Hepatocyte (in vitro differentiated cells): ENCODE measurements around the gene TBCEL. TPM values are rescaled to one million over a fixed set of nuclear protein-coding genes. Genes with fewer than 3 reads are reported as not detected.
"Not testable (repeated sequence)": the region's sequence is repeated elsewhere in the genome, so short reads cannot be mapped to it uniquely, and the experiment has no call there.

Source experiments
- DNase-seq: peaks from one replicate; pipeline ENCODE4 v3.0.0-alpha.2; 2016; ENCODE audit warnings: low spot score
- H2AFZ ChIP-seq: fragments of 200-600 bp; sonication (generic); 2 replicates; pipeline ENCODE4 v1.6.0; 2016; ENCODE audit warnings: antibody characterized with exemption, mild to moderate bottlenecking
- H3K27ac ChIP-seq: fragments of 200-600 bp; sonication (generic); 2 replicates; pipeline ENCODE4 v1.5.1; 2016; ENCODE audit warnings: mild to moderate bottlenecking
- H3K27me3 ChIP-seq: fragments of 200-600 bp; sonication (generic); 2 replicates; pipeline ENCODE4 v1.6.1; 2016
- H3K36me3 ChIP-seq: fragments of 200-600 bp; sonication (generic); replicated peaks from 2 replicates; pipeline ENCODE4 v1.5.1; 2016; ENCODE audit warnings: low read depth; ENCODE audit not compliant: insufficient read depth
- H3K4me1 ChIP-seq: fragments of 200-600 bp; sonication (generic); 2 replicates; pipeline ENCODE4 v1.5.1; 2016; ENCODE audit warnings: mild to moderate bottlenecking, moderate library complexity; ENCODE audit not compliant: insufficient read depth
- H3K4me2 ChIP-seq: fragments of 200-600 bp; sonication (generic); 2 replicates; pipeline ENCODE4 v1.6.0; 2016
- H3K4me3 ChIP-seq: fragments of 200-600 bp; sonication (generic); 2 replicates; pipeline ENCODE4 v1.5.1; 2016; ENCODE audit warnings: mild to moderate bottlenecking
- H3K79me2 ChIP-seq: fragments of 200-600 bp; sonication (generic); 2 replicates; pipeline ENCODE4 v1.6.0; 2017; ENCODE audit warnings: mild to moderate bottlenecking
- H3K9me2 ChIP-seq: fragments of 200-600 bp; sonication (generic); replicated peaks from 2 replicates; pipeline ENCODE4 v1.6.0; 2017; ENCODE audit warnings: mild to moderate bottlenecking; ENCODE audit not compliant: insufficient read depth
- H3K9me3 ChIP-seq: fragments of 200-600 bp; sonication (generic); 2 replicates; pipeline ENCODE4 v1.5.1; 2016; ENCODE audit warnings: low read depth, mild to moderate bottlenecking
- H4K20me1 ChIP-seq: fragments of 200-600 bp; sonication (generic); 2 replicates; pipeline ENCODE4 v1.6.0; 2016; ENCODE audit warnings: mild to moderate bottlenecking; ENCODE audit not compliant: insufficient read depth, poor library complexity, severe bottlenecking
- CTCF ChIP-seq: fragments of 200-600 bp; sonication (generic); IDR thresholded peaks from 2 replicates; pipeline ENCODE4 v1.5.1; 2016; ENCODE audit warnings: antibody characterized with exemption, mild to moderate bottlenecking; ENCODE audit not compliant: poor library complexity
- EZH2 ChIP-seq: fragments of 200-600 bp; sonication (generic); IDR thresholded peaks from 2 replicates; pipeline ENCODE4 v1.6.1; 2016; ENCODE audit warnings: antibody characterized with exemption, mild to moderate bottlenecking, borderline replicate concordance
- EZH2phosphoT487 ChIP-seq: fragments of 200-600 bp; sonication (generic); IDR thresholded peaks from one replicate; pipeline ENCODE4 v1.6.1; 2018; ENCODE audit warnings: antibody characterized with exemption, mild to moderate bottlenecking, low read depth, moderate library complexity; ENCODE audit not compliant: unreplicated experiment, severe bottlenecking
- WGBS: methylation state at CpG from one replicate; pipeline ENCODE4 v1.1.6; 2016; ENCODE audit warnings: low lambda C conversion rate; ENCODE audit errors: missing lambda C conversion rate; 5-methylcytosine and 5-hydroxymethylcytosine counted together
- polyA plus RNA-seq: library from polyadenylated mRNA; unstranded; fragments of >200 nt; fragmentation: Nextera tagmentation; extraction: Ambion mirVana; gene quantifications from 2 replicates; pipeline ENCODE4 v1.2.1, GENCODE V29; 2016
- total RNA-seq: library from RNA; depleted of rRNA; stranded (reverse); fragments of >200 nt; gene quantifications from 2 replicates; pipeline ENCODE4 v1.2.3, GENCODE V29; 2014

TBCEL gene
- total and polyA plus RNA-seq, 2 experiments from 2014 or later = 7.2 to 19.3 TPM

GRCh38 chr11:121029813-121030445 lies 6.0 kb downstream of the TBCEL start:
- Histone ChIP-seq H3K9me2 (no peaks in the 10 kb centered on the region), H3K36me3 (no peaks in the 10 kb centered on the region), H4K20me1 (peaks cover 5% of the 10 kb centered on the region), H3K9me3 (no peaks in the 10 kb centered on the region), H2AFZ (no peak overlapping the region), H3K27ac (no peak overlapping the region), H3K4me1 (peaks cover 10% of the 10 kb centered on the region), H3K27me3 (no peaks in the 10 kb centered on the region), H3K4me2 (no peak overlapping the region), H3K79me2 (peaks cover 76% of the 10 kb centered on the region), H3K4me3 (no peak overlapping the region)
- TF ChIP-seq EZH2phosphoT487 = no peak
- TF ChIP-seq EZH2 = no peak
- no peak for TF ChIP-seq CTCF
- WGBS = 83% methylated on average over 3 of the region's 3 CpGs
- no peak for DNase-seq

DNA sequence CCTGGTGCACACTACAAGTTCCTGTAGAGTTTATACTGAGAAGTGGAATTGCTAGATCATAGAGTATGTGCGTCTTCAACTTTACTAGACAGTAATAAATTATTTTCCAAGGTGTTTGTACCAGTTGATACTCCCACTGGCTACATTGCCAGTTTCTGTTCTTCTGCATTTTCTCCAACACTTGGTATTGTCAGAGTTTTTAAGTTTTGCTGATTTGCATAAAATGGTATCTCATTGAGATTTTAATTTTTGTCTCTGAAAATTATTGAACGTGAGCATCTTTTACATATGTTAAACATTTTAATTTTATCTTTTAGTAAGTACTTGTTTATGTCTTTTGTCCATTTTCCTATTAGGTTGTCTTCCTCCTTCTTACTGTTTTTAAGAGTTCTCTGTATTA lies 7.3 kb downstream of the TBCEL start:
- H4K20me1 ChIP-seq = peaks cover 5% of the 10 kb centered on the region
- no peak overlapping the region for H3K4me3 ChIP-seq
- TF ChIP-seq CTCF = no peak
- TF ChIP-seq EZH2 = no peak
- TF ChIP-seq EZH2phosphoT487 = no peak
- H2AFZ ChIP-seq = no peak overlapping the region
- 95% methylated on average over 2 of the region's 2 CpGs for WGBS
- H3K27me3 ChIP-seq = no peaks in the 10 kb centered on the region
- H3K9me3 ChIP-seq = no peaks in the 10 kb centered on the region
- no peak for DNase-seq
- no peaks in the 10 kb centered on the region for H3K36me3 ChIP-seq
- no peak overlapping the region for H3K27ac ChIP-seq
- H3K4me1 ChIP-seq = no peaks in the 10 kb centered on the region
- no peaks in the 10 kb centered on the region for H3K9me2 ChIP-seq
- no peak overlapping the region for H3K4me2 ChIP-seq
- H3K79me2 ChIP-seq = peaks cover 74% of the 10 kb centered on the region

DNA sequence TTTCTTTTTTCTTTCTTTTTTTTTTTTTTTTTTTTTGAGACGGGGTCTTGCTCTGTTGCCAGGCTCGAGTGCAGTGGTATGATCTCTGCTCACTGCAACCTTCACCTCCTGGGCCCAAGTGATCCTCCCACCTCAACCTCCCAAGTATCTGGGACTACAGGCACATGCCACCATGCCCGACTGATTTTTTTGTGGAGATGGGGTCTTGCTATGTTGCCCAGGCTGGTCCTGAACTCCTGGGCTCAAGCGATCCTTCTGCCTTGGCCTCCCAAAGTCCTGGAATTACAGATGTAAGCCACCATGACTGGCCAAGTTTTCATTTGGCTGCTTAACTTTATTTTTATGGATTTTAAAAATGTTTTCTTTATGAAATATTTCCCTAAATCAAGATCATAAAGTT lies 7.7 kb downstream of the TBCEL start:
- not testable (repeated sequence) for H3K9me2 ChIP-seq, H3K27me3 ChIP-seq, H3K36me3 ChIP-seq, H3K4me2 ChIP-seq, H3K4me1 ChIP-seq, H4K20me1 ChIP-seq, H2AFZ ChIP-seq, DNase-seq, H3K27ac ChIP-seq, H3K4me3 ChIP-seq, H3K9me3 ChIP-seq
- WGBS = 100% methylated on average over 3 of the region's 4 CpGs
- peaks cover 72% of the 10 kb centered on the region for H3K79me2 ChIP-seq

DNA sequence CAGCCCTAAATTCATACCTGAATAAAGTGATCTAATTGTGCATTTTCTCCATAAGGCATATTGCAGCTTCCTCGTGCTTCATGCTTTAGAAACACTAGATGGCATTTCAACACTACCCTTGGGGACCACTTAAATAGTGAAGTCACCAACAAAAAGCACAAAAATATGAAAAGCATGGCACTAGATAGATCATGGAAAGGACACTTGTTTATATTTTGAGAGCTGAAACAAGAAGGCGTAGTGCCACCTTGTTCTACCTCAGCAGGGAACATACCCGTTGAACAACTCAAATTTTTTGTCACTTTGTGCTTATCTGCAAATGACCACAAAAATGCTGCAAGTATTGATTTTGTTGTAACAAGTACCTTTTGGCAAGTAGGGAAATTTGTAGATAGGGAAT lies 8.6 kb downstream of the TBCEL start:
- no peaks in the 10 kb centered on the region for H3K36me3 ChIP-seq
- H4K20me1 ChIP-seq = peaks cover 2% of the 10 kb centered on the region
- no peaks in the 10 kb centered on the region for H3K27me3 ChIP-seq
- WGBS = 79% methylated on average over 3 of the region's 3 CpGs
- H3K9me2 ChIP-seq = no peaks in the 10 kb centered on the region
- H3K4me2 ChIP-seq = no peak overlapping the region
- H2AFZ ChIP-seq = no peak overlapping the region
- no peak overlapping the region for H3K27ac ChIP-seq
- H3K79me2 ChIP-seq = peaks cover 71% of the 10 kb centered on the region
- no peaks in the 10 kb centered on the region for H3K9me3 ChIP-seq
- no peaks in the 10 kb centered on the region for H3K4me1 ChIP-seq
- no peak for TF ChIP-seq EZH2
- TF ChIP-seq CTCF = peak; percentile 35
- no peak overlapping the region for H3K4me3 ChIP-seq
- DNase-seq = no peak
